HG02943 (cell line): Measurements from ENCODE around the gene SHISA6.

Experiments
- ATAC-seq: cut with Tn5 transposase; IDR thresholded peaks from one replicate; pipeline ENCODE4 v1.9.1; 2021; ENCODE audit warnings: mild to moderate bottlenecking, low read depth, moderate library complexity; ENCODE audit not compliant: unreplicated experiment

Gene SHISA6

DNA sequence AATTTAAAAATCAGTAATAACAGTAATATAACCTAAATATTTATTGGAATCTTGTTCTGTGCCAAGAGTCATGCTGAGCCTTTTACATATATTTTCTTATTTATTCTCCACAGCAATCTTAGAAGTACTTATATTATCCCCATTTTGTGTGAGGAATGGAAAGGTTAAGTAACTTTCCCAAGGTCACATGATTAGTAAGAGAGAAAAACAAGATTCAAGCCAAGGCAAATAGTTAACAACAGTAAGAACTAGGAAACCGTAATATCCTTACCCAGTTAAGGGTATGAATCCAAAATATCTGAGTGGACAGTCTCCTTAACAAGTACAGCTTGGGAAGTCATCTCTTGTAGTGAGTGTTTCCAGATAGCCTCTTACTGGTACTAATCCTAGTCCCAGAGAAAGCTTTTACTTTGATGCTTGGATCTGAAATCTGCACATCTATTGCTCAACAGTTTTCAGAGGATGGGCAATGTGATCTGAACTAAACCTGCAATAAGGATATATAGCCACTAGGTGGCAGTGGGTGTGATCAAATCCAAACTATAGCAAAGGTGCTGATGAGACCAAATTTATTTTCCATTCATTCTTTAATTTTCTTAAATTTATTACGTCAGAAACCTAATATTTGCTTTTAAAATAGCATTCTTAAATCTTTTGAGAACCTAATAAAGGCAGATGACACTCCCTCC is 23.3 kb downstream of the SHISA6 start:
- no peak for ATAC-seq

DNA sequence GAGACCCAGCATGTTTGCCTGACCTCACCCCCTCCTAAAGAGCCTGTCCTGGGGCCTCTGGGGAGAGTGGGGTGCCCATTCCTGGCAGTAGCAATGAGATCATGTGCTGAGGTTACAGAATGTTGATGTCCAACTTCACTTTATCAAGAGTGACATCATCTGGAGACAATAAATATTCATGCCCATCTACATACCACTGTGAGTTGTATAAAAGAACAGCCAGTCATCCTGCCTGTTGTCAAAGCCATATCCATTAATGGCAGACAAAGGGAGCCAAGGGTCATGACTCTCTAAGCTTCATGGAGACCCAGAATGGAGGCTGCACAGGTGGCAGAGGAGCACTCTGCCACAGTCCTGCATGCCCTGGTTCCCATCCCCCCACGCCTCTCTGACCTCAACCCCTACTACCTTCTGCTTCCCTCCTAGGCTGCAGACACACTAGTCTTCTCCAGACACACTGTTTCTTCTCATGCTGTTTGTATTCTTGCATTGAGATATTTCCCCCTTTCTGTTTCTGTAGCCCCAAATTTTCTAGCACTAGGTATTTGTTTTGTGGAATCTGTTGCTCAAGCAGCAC is 27.1 kb downstream of the SHISA6 start:
- no peak for ATAC-seq

DNA sequence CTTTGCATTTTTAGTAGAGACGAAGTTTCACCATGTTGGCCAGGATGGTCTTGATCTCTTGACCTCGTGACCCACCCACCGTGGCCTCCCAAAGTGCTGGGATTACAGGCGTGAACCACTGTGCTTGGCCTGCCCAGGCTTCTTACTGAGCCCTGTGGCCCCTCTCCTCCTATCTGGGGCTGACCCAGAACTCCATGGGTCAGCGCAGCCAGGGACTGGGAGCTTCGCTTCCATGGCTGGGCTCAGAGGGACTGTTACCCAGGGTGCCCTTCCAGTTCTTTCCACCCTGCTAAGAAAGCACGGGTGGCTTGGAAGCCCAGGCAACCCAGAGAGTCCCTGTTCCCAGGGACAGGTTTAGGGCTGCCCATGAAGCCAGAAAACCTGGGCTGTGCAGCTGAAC is 28.2 kb downstream of the SHISA6 start:
- no peak for ATAC-seq

DNA sequence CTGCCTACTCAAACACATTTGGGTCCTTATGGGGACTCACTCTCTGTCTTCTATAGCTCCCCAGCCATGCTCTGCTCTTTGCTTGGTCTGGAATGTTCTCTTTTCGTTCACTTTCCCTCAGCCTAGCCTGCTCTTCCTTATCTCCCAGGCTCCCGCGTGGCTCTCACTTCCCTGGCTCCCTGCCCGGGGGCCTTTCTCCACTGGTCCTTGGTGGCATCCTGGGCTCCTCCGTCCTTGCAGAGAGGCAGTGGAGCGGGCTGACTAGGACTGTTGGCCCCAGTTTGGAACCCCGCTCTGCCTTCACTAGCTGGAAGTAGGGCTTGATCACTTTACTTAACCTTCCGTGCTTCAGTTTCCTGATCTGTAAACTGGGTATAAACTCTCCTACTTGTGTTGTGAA is 31.2 kb downstream of the SHISA6 start:
- no peak for ATAC-seq

DNA sequence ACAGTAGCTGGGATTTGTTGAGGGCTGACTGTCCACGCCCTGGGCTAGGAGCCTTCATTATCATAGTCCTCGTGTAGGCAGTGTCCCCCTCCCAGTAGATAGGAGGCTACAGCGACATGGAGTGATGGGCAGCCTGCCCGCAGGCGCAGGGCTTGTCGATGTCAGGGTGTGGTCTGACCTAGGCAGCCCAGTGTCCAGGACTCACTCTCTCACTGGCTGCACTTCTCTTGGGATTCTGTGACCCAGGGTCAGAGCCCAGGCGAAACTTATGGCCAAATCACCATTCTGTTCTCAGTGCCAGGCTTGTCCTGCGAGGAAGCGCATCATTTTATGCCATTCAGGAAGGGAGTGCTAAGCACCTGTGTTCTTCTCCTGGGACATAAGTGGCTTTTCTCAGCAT is 32.6 kb downstream of the SHISA6 start:
- ATAC-seq = no peak

DNA sequence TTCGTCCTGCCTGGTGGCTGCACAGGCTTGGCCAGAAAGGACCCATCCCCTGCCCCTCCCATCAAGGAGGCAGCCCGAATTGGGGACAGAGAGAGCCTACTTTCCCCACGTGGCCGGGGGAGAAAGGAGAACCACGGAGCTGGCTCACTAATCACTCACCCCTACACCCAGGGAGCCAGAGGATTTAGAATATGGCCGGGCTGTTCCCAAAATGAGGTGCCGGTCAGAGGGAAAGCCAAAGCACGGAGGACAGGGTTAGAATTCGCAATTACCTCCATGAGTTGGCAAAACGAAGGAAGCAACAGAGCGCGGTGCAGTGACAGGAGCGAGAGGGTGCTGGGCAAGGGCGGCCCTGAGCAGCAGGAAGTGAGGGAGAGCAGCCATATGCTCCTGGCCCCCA is 33.1 kb downstream of the SHISA6 start:
- no peak for ATAC-seq

DNA sequence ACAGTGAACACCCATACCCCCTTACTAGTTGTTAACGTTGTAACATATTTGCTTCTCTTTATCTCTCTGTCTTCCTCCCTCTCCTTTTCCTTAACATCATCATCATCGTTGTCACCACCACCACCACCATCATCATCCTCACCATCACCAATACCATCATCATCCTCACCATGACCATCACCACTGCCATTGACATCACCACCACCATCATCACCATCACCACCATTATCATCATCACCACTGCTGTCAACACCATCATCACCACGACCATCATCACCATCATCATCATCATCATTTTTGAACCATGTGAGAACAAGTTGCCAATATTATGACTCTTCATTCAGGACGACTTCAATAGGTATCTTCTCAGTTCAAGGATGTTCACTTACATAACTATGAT is 35.5 kb downstream of the SHISA6 start:
- no peak for ATAC-seq

DNA sequence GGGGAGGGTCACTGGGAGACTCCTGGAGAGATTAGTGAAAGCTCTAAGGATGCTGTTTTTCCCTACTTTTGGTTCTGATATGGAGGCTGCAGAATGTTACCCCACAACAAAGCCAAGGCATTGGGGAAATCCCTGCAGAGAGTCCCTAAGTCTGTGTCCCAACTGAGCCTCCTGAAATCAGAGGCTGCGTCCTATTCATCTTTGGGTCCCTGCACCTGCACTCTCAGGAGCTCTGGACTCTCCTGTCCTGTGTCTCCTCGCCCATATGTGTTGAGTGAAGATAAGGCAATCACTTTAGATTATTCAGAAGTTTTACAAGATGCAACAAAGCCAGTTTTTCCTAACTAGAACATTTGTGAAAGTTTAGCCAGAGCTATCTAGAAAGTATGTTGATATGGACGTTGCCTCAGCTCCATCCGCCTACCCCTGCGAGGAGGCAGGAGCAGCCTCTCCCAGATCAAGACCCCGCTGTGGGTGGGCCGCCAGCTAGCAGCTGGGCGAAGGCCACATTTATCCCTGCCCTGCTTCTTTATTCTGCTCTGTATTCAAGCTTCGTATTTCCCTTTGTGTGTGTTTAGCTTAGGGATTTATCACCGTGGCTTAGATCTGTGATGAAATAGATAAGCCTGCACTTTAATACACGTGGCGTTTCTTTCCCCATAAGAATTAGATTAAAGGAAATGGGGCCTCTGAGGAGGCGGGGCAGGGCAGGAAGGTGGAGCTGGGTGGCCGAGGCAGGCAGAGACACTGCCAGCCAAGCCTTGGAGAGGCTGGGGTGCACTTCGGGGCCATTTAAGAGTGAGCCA is 37.4 kb downstream of the SHISA6 start:
- no peak for ATAC-seq

DNA sequence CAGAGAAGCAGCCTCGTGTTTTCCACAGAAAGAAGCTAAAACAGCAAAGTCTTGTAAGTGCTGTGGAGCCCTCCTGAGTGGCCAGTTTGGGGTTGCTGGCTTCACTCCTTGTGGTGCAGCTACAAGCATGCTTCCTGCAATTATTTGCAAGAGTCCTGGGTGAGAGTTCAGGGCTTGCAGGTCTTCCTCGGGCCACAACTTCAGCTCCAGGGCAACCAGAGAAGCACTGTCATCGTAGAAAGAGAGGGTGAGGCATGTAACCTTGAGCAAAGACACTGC is 37.9 kb downstream of the SHISA6 start:
- ATAC-seq = no peak

DNA sequence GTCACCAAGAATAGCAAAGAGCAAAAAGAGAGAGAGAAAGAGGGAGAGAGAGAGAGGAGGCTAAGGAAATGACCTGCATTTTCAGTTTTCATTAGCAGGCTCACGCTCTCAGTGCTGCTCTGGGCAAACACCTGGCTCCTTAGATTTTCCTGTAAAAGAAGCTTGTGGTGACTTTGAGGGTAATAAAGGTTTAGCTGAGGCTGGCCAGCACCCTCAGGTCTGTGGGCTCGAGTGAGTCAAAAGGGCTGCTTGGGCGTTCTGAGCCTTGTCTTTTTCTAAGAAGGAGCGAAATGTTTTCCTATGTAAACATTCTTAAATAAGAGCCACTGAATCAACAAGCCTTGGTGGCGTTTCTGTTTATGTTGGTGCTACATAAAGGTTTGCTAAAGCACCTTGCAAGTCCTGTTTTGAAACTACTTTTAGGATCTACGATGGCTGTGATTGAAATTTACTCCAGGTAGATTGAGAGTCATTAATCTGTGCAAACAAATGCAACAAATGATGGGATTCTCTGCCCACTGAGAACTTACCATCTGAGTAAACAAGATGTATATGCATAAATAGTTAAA is 38.8 kb downstream of the SHISA6 start:
- ATAC-seq = no peak

DNA sequence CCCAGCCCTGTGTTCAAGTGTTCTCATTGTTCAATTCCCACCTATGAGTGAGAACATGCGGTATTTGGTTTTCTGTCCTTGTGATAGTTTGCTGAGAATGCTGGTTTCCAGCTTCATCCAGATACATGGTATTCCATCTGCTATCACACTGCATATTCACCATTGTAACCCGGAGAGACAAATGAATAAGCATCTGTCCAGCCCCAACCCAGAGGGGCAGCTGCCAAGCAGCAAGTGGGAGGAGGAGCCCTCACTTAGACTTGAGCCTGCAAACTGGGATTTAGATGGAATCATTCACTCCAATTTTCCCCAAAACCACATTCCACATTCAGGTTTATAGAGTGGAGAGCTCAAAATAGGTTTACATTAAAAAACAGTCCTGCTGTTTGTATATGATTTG is 41.6 kb downstream of the SHISA6 start:
- no peak for ATAC-seq

DNA sequence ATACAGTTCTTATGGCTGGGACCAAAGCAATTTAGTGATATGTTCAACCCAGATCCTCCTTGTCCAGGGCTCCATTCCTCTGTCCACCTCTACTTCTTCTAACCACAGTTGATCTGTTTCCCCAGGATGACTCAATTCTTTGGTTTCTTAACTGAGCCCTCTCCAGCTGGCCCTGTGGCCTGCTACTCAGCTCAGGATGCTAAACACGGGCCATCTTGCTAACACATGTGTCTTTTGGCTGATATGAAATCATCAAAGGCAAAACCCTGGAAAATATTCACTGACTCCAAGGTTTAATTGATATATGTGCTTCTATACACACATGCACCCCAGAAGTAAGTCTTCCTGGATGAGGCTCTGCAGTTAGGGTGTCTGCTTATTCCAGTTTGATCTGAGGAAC is 43.8 kb downstream of the SHISA6 start:
- ATAC-seq = no peak

DNA sequence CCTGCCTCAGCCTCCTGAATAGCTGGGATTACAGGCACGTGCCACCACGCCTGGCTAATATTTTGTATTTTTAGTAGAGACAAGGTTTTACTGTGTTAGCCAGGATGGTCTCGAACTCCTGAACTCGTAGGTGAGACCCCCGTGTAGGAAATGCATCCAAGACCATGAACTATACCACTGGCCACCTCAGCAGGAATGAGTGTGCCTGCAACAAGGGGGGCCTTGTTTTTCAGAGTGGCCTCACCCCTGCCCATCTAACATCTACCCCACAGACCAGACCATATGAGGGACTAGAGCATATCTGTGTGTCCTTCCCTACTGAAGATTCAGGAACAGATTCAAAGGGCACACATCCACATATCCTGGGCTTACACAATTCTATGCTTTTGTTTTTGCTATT is 44.9 kb downstream of the SHISA6 start:
- no peak for ATAC-seq

DNA sequence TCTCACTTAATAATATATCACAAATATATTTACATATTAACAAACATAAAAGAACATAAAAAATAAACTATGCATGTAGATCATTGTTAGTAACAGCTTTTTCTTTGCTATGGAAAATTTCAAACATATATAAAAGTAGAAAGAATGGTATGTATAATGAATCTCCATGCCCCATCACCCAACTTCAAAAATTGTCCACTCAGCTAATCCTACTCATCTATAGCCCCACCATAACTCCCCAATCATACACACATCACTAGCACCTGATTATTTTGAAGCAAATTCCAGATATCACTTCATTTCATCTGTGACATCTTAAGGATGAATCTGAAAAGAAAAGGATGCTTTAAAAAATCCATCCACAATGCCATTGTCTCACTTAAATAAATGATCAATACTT is 46.8 kb downstream of the SHISA6 start:
- no peak for ATAC-seq

DNA sequence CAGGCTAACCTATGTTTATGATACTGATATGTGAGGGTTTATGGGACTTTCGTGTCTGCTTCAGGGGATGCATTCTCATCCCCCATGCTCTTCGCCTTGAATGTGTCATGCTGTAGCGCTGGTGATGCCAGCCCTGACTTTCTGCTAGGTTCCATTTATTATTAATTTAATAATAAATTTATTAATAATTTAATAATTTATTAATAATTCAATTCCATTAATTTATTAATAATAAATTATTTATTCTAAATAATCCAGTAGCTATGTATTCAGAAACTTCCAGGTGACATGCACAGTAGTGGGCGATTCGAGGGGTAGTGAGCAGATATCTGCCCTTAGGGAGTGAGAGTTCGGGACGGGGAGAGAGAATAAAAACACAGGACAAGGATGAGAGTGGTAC is 49.8 kb downstream of the SHISA6 start:
- ATAC-seq = no peak

DNA sequence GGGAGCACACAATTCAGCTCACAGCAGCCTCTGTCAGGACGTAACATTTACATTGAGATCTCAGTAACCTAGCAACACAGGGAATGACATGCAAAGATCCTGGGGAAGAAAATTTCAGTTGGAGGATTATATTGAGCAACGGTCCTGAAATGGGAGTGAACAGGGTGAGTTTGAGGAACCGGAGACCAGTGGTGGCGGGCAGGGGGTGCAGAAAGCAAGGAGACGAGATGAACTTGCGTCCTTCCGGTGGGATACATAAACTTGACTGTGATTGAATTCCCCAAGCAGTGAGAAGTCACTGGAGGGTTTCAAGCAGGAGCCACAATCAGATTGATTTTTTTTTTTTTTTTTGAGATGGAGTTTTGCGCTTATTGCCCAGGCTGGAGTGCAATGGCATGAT is 51.5 kb downstream of the SHISA6 start:
- no peak for ATAC-seq

DNA sequence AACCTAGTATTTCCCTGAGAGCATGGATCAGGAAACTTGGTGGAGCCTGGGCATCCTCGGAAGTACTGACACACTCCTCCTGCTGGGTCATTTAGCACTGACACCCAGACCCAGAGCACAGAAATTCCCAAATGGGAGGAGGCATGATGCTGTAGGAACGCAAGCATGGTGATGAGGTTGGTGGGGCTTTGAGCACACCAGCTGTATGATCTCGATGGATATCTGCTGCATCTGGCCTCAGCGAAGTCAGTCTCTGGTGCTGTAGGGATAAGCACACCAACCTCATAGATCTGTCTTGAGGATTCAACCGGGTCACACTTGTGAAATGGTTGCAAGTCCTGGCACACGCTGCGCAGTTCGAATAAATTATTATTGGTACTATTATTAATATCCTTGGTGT is 52.5 kb downstream of the SHISA6 start:
- no peak for ATAC-seq

DNA sequence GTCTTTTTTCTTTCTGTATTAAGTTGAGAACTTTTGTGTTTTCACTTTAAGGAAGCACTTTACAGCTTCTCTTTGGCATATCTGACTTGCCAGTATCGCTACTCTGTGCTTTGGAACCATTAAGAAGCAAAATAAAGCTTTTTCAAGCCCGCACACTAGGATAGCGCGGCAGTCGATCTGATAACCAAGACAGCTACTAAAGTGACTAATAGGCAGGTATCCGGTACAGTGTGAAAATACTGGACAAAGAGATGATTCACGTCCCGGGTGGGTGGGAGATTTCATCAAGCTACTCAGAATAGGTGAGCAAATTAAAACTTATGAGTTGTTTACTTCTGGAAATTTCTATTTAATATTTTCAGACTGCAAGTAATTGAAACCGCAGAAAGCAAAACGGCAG is 53.8 kb downstream of the SHISA6 start:
- no peak for ATAC-seq

DNA sequence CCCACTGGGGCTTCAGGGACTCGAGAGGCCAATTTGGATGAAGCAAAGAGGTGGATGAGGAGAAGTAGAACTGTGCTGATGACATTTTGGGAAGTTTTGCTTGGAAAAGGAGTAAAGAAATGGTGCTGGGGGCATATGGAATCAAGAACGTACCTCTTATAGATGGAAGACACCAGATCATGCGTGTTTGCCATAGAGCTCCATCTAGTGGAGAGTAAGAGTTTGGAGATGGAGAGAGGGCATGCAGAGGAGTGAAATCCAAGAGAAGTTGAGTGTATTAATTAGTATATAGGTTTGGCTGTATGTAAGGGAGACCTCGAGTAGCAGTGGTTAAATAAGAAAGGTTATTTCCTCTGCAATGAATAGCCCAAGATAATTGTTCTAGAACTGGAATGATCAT is 56.0 kb downstream of the SHISA6 start:
- no peak for ATAC-seq

DNA sequence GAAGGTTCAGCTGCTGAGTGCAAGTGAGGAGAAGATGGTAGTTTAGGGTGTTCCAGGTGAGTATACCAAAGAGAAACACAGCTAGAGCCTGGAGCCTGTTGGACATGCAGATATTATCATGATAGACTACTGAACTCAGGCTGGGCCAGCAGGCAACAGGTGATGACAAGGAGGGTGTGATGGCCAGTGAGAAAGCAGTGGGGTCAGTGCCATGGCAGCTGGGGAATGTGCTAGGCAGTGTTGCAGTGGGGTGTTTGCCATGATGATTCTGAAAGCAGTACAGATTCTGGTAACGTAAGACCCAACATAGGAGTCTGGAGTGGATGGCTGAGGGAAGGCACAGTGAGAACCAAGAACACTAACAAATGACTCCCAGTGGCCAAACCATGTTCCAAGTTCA is 57.4 kb downstream of the SHISA6 start:
- ATAC-seq = no peak

DNA sequence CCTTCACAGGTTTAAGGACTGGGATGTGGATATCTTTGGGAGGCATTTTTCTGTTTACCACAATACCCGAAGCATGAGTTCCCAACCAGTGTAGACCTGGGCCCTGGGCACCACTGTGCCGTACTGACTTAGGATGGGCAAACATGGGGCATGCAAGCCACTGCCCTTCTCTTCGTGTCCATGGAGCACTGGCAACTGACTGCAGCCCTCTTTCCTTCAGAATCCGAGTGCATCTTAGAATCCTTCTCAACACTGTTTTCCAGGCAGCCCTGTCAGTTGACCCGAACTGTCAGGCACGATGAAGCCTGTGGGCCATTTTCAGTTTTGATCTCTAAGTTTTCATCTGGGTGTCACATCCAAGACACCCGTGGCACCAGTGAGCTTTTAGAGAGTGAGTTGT is 59.2 kb downstream of the SHISA6 start:
- ATAC-seq = no peak

DNA sequence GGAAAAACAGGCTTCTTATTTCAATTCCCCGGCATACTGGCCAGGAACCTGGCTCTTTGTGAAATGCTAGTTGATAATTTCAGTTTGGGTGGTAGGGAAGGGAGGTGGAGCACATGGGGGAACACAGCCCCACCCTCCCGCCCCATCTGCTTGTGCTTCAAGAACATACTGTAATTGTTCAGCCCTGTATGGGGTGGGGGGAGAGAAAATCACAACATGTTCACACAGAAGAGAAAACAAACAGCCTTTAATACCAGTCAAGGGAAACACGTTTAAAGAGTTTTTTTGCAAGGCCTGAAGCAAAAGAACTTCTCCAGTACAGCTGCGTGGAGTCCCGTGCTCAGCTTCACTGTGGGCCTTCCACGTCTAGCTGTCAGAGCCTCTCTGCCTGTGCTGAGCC is 59.7 kb downstream of the SHISA6 start:
- ATAC-seq = no peak
